HepG2 (cell line): Measurements from ENCODE around the gene NUDT16. TPM values are rescaled to one million over a fixed set of nuclear protein-coding genes. Genes with fewer than 3 reads are reported as not detected.

Experiments
- ATAC-seq: fragments of 200-7000 bp; cut with Tn5 transposase; 3 replicates; pipeline ENCODE4 v1.9.1; 2020; ENCODE audit warnings: mild to moderate bottlenecking, moderate library complexity
- BruUV-seq: library from RNA; stranded (reverse); fragments of 400-500 nt; replicated peaks from 2 replicates; lab custom pipeline; 2021; lab: Mats Ljungman, UMichigan
- CTCF ChIA-PET: fragments of 300-600 bp; formaldehyde crosslinking; extraction: SDS; loops from one replicate; lab custom pipeline; 2021; ENCODE audit warnings: low total read pairs, inconsistent platforms, low intra/inter-chr PET ratio; lab: Yijun Ruan, JAX
- POLR2A ChIA-PET: fragments of 350-600 bp; sonication (Branson Sonifier 250); formaldehyde crosslinking; loops from one replicate; lab custom pipeline; 2020; ENCODE audit warnings: antibody characterized with exemption, inconsistent platforms; lab: Yijun Ruan, JAX
- DNase-seq: peaks from one replicate; pipeline ENCODE4 v3.0.0-alpha.2; 2015; ENCODE audit warnings: low spot score
- FAIRE-seq: peaks from 3 replicates; lab custom pipeline; 2011; peaks lifted over from hg19 to GRCh38; lab: Jason Lieb, UNC
- H2AFZ ChIP-seq: one replicate; pipeline ENCODE4 v1.6.1; 2011; ENCODE audit warnings: low read length, inconsistent platforms
- H3K27ac ChIP-seq: fragments of 300-600 bp; 3 replicates; pipeline ENCODE4 v1.8.0; 2011; ENCODE audit warnings: mixed run types, mild to moderate bottlenecking, mixed read lengths, low read length, inconsistent platforms; ENCODE audit not compliant: insufficient read depth; ENCODE audit errors: extremely low read length
- H3K27me3 ChIP-seq, 2 experiments: fragments of 200-600 bp in 1 of 2; 2 replicates in 1 of 2; 3 replicates in 1 of 2; pipeline versions ENCODE4 v1.6.0 to v1.8.0; 2011; ENCODE audit warnings: low read length in 2 of 2, mild to moderate bottlenecking in 2 of 2, moderate library complexity in 2 of 2, inconsistent platforms in 1 of 2; ENCODE audit not compliant: insufficient read depth in 2 of 2, control insufficient read depth in 1 of 2
- H3K36me3 ChIP-seq, 2 experiments: fragments of 200-600 bp in 1 of 2; replicated peaks in 1 of 2; 2 replicates in 1 of 2; 3 replicates in 1 of 2; pipeline versions ENCODE4 v1.5.1 to v1.8.0; 2011; ENCODE audit warnings: low read length in 2 of 2, inconsistent platforms in 1 of 2; ENCODE audit not compliant: insufficient read depth in 2 of 2, control insufficient read depth in 1 of 2
- H3K4me1 ChIP-seq: 2 replicates; pipeline ENCODE4 v1.5.1; 2012; ENCODE audit warnings: low read length, inconsistent platforms; ENCODE audit not compliant: insufficient read depth
- H3K4me2 ChIP-seq: 2 replicates; pipeline ENCODE4 v1.6.0; 2011; ENCODE audit warnings: low read depth, low read length, inconsistent platforms
- H3K4me3 ChIP-seq, 3 experiments: fragments of 200-600 bp in 1 of 3; sonication (generic), shearing (Covaris generic) in 1 of 3; replicated peaks in 1 of 3; 2 replicates each; pipeline ENCODE4 v1.5.1; 2011 to 2016; ENCODE audit warnings: low read length in 3 of 3, inconsistent platforms in 2 of 3, low read depth in 2 of 3, mild to moderate bottlenecking in 2 of 3, control low read depth in 1 of 3, mixed read lengths in 1 of 3; ENCODE audit not compliant: insufficient read depth in 1 of 3
- H3K79me2 ChIP-seq: one replicate; pipeline ENCODE4 v1.6.1; 2011; ENCODE audit warnings: low read length, inconsistent platforms; ENCODE audit not compliant: insufficient read depth
- H3K9ac ChIP-seq: 2 replicates; pipeline ENCODE4 v1.6.0; 2011; ENCODE audit warnings: mild to moderate bottlenecking, low read depth, low read length, inconsistent platforms; ENCODE audit not compliant: insufficient read depth
- H3K9me3 ChIP-seq: 2 replicates; pipeline ENCODE4 v1.5.1; 2012; ENCODE audit warnings: mild to moderate bottlenecking, low read length
- H4K20me1 ChIP-seq: 2 replicates; pipeline ENCODE4 v1.6.0; 2011; ENCODE audit warnings: inconsistent platforms, mild to moderate bottlenecking, low read length, moderate library complexity; ENCODE audit not compliant: insufficient read depth
- ADNP ChIP-seq: sonication (generic); formaldehyde crosslinking; IDR thresholded peaks from 2 replicates; pipeline ENCODE4 v1.4.0; 2020; ENCODE audit warnings: missing genetic modification reagents
- GTF3A ChIP-seq: sonication (generic); formaldehyde crosslinking; conservative IDR thresholded peaks from 2 replicates; pipeline ENCODE4 v1.4.0; 2020; ENCODE audit warnings: mild to moderate bottlenecking, missing genetic modification reagents
- IKZF1 ChIP-seq: fragments of 450-650 bp; IDR thresholded peaks from 2 replicates; pipeline ENCODE4 v1.7.1; 2016
- MATR3 ChIP-seq: sonication (generic); formaldehyde crosslinking; IDR thresholded peaks from 2 replicates; pipeline ENCODE4 v1.4.0; 2020; ENCODE audit warnings: missing genetic modification reagents
- PCBP1 ChIP-seq: fragments of 200-400 bp; formaldehyde crosslinking; IDR thresholded peaks from 2 replicates; pipeline ENCODE4 v1.6.1; 2017; ENCODE audit warnings: mild to moderate bottlenecking, low read depth, low read length, borderline replicate concordance
- RAD51 ChIP-seq: fragments of 450-650 bp; IDR thresholded peaks from 2 replicates; pipeline ENCODE4 v1.6.1; 2016; ENCODE audit warnings: borderline replicate concordance
- SAFB2 ChIP-seq: sonication (generic); formaldehyde crosslinking; IDR thresholded peaks from 2 replicates; pipeline ENCODE4 v1.5.1; 2020; ENCODE audit warnings: missing genetic modification reagents, low read depth, mild to moderate bottlenecking, borderline replicate concordance
- SMC3 ChIP-seq: IDR thresholded peaks from 2 replicates; pipeline ENCODE4 v1.6.1; 2011; ENCODE audit warnings: low read length, improper control_type of control experiment
- SP5 ChIP-seq: IDR thresholded peaks from 2 replicates; pipeline ENCODE4 v1.6.1; 2016; ENCODE audit warnings: low read depth, borderline replicate concordance
- TSC22D2 ChIP-seq: sonication (generic); formaldehyde crosslinking; IDR thresholded peaks from 2 replicates; pipeline ENCODE4 v1.5.1; 2020; ENCODE audit warnings: missing genetic modification reagents, mild to moderate bottlenecking, borderline replicate concordance
- ZMYM3 ChIP-seq: sonication (generic); formaldehyde crosslinking; IDR thresholded peaks from 2 replicates; pipeline ENCODE4 v1.5.1; 2020; ENCODE audit warnings: mild to moderate bottlenecking, missing genetic modification reagents
- ZNF17 ChIP-seq: sonication (generic); formaldehyde crosslinking; IDR thresholded peaks from 2 replicates; pipeline ENCODE4 v1.5.0; 2020; ENCODE audit warnings: mild to moderate bottlenecking, missing genetic modification reagents
- ZNF230 ChIP-seq: sonication (generic); formaldehyde crosslinking; IDR thresholded peaks from 2 replicates; pipeline ENCODE4 v1.4.0; 2020; ENCODE audit warnings: mild to moderate bottlenecking, missing genetic modification reagents
- ZNF337 ChIP-seq: sonication (generic); formaldehyde crosslinking; IDR thresholded peaks from 2 replicates; pipeline ENCODE4 v1.5.1; 2020; ENCODE audit warnings: missing genetic modification reagents, low read depth, mild to moderate bottlenecking, borderline replicate concordance
- in situ Hi-C: cut with HindIII; loops from 2 replicates; pipeline ENCODE4 v1.10.0; 2017; ENCODE audit warnings: low pct_unique_long_range_greater_than_20kb; ENCODE audit not compliant: extremely low pct_ligation_motif_present
- intact Hi-C: fragments of 100-400 bp; cut with micrococcal nuclease; formaldehyde crosslinking; loops from one replicate; pipeline ENCODE4 v1.10.0; 2022; ENCODE audit not compliant: unreplicated experiment
- polyA plus RNA-seq, 8 experiments: library from polyadenylated mRNA; depleted of rRNA in 3 of 8; stranded (reverse) in 7 of 8; unstranded in 1 of 8; fragments of >200 nt; fragmentation: Illumina TruSeq in 4 of 8; extraction: Trizol in 4 of 8; gene quantifications; 2 replicates each; pipeline versions ENCODE4 v1.2.1 to v1.2.3, GENCODE V29; 2011 to 2016; ENCODE audit warnings: low read depth in 4 of 8, missing spikeins in 1 of 8, mixed read lengths in 1 of 8; ENCODE audit not compliant: insufficient read depth in 1 of 8
- total RNA-seq, 5 experiments: library from RNA; depleted of rRNA; stranded (reverse); fragments of >200 nt; fragmentation: Illumina TruSeq; extraction: Trizol; gene quantifications; 2 replicates each; pipeline ENCODE4 v1.2.3, GENCODE V29; 2016; ENCODE audit warnings: low read depth in 1 of 5

NUDT16 gene
- total and polyA plus RNA-seq, 2 of the 13 experiments (the other 11 are each of a cell fraction or from before 2014, with no cell fraction given): 5.4 to 14.8 TPM

GRCh38 chr3:131396170-131396569 lies 14.6 kb downstream of the NUDT16 start:
- in situ Hi-C loops (no loop called here), intact Hi-C loops (no loop called here)
- H3K4me1 ChIP-seq: peaks cover 13% of the 10 kb centered on the region
- H3K9me3 ChIP-seq: no peaks in the 10 kb centered on the region
- ChIA-PET CTCF (no interaction called here), POLR2A (no interaction called here)
- FAIRE-seq (no peak), ATAC-seq (no peak), DNase-seq (no peak)
- no peak overlapping the region for H2AFZ ChIP-seq
- no peak overlapping the region for H3K4me3 ChIP-seq
- no peak overlapping the region for H3K9ac ChIP-seq
- H4K20me1 ChIP-seq: no peaks in the 10 kb centered on the region
- no peak overlapping the region for H3K27ac ChIP-seq
- BruUV-seq: no TSS peak
- no peaks in the 10 kb centered on the region for H3K79me2 ChIP-seq
- no peaks in the 10 kb centered on the region for H3K36me3 ChIP-seq
- TF ChIP-seq ZNF337 (CRISPR knock-in tag) (no peak), IKZF1 (no peak), RAD51 (no peak), MATR3 (no peak), TSC22D2 (CRISPR knock-in tag) (no peak), SMC3 (no peak), SAFB2 (CRISPR knock-in tag) (no peak), ADNP (CRISPR knock-in tag) (no peak), GTF3A (no peak), ZNF230 (no peak), PCBP1 (no peak), ZNF17 (CRISPR knock-in tag) (no peak), ZMYM3 (CRISPR knock-in tag) (no peak), SP5 (CRISPR knock-in tag) (no peak)
- H3K27me3 ChIP-seq: peaks cover 0 to 5% of the 10 kb centered on the region in 2 experiments; a peak in 1 of 5 replicates
- H3K4me2 ChIP-seq: no peak overlapping the region
